ENCODE measurements around the gene ELF1. TPM values are rescaled to one million over a fixed set of nuclear protein-coding genes. Genes with fewer than 3 reads are reported as not detected.

The ELF1 gene
- total RNA-seq, 1 experiment from 2014 or later, result 28.5 TPM

GRCh38 chr13:40987606-40988280 lies 31.4 kb downstream of the ELF1 start:
- Histone ChIP-seq H3K27me3 (ENCODE audit: control insufficient read depth, insufficient read depth, low read length) (no peaks in the 10 kb centered on the region), H3K27ac (ENCODE audit: low read length) (no peak overlapping the region), H3K36me3 (ENCODE audit: control insufficient read depth, insufficient read depth, low read length) (no peaks in the 10 kb centered on the region), H3K4me3 (ENCODE audit: low read depth in 2 of 2, low read length in 2 of 2) (no peak overlapping the region), H3K4me1 (ENCODE audit: control insufficient read depth, insufficient read depth, low read length) (peaks cover 31% of the 10 kb centered on the region), H3K9me3 (ENCODE audit: control insufficient read depth, insufficient read depth, low read depth, low read length) (no peaks in the 10 kb centered on the region)
- in situ Hi-C loops (cut with HindIII; ENCODE audit: low pct_unique_long_range_greater_than_20kb, low sequenced_read_pairs), result no loop called here
- ATAC-seq (no peak), DNase-seq (ENCODE audit: low read depth, low spot score) (no peak)
- BruUV-seq (replicated peaks), result no TSS peak
- ChIA-PET POLR2A (no interaction called here), CTCF (no interaction called here)
- TF ChIP-seq, protein P1, sequence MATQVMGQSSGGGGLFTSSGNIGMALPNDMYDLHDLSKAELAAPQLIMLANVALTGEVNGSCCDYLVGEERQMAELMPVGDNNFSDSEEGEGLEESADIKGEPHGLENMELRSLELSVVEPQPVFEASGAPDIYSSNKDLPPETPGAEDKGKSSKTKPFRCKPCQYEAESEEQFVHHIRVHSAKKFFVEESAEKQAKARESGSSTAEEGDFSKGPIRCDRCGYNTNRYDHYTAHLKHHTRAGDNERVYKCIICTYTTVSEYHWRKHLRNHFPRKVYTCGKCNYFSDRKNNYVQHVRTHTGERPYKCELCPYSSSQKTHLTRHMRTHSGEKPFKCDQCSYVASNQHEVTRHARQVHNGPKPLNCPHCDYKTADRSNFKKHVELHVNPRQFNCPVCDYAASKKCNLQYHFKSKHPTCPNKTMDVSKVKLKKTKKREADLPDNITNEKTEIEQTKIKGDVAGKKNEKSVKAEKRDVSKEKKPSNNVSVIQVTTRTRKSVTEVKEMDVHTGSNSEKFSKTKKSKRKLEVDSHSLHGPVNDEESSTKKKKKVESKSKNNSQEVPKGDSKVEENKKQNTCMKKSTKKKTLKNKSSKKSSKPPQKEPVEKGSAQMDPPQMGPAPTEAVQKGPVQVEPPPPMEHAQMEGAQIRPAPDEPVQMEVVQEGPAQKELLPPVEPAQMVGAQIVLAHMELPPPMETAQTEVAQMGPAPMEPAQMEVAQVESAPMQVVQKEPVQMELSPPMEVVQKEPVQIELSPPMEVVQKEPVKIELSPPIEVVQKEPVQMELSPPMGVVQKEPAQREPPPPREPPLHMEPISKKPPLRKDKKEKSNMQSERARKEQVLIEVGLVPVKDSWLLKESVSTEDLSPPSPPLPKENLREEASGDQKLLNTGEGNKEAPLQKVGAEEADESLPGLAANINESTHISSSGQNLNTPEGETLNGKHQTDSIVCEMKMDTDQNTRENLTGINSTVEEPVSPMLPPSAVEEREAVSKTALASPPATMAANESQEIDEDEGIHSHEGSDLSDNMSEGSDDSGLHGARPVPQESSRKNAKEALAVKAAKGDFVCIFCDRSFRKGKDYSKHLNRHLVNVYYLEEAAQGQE (IDR thresholded peaks at IDR 0.05; ENCODE audit: insufficient read depth in 1 of 2, low read depth in 2 of 2, low read length in 1 of 2), result no peak
- TF ChIP-seq SIN3A (IDR thresholded peaks at IDR 0.05; ENCODE audit: borderline replicate concordance, insufficient read depth, low read depth, low read length) (no peak), TCF7L2 (IDR thresholded peaks at IDR 0.05; ENCODE audit: low read depth, low read length) (no peak), CTCF (IDR thresholded peaks at IDR 0.05) (no peak), POLR2AphosphoS5 (IDR thresholded peaks at IDR 0.05; ENCODE audit: low read depth, low read length) (no peak)
- intact Hi-C loops (cut with micrococcal nuclease; ENCODE audit: unreplicated experiment), result no loop called here

DNA sequence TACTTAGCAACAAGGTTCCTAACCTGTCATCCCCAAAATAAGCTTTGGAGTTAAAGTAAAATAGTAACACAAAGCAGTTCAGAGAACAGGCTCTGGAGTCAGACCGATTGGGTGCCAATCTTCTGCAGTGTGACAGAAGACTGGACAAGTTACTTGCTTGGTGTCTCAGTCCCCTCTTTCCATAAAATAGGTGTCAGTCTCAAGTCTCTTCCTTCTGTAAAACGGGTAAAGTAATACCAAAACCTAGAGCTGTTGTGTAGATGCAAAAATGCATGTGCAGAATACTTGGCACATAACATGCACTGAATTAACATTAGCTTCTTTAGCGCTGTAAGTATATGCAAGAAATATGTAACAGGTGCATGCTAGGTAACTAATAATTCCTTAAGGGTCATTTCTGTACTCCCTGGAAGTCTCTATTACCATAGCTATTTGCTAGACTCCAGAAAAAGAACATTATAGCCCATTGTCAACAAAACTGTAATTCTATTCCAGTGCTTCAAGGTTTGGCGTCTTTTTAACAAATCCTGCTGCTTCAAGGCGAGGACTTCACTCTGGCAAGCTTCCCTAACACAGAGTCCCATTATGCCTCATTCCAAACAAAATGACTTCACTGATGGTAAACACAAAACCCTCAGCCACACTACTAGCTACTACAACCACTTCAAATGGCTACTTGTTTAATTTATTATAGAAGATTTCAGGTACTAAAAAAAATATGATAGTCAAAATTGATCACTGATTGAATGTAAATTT lies 32.8 kb downstream of the ELF1 start:
- in situ Hi-C loops (cut with HindIII; ENCODE audit: low pct_unique_long_range_greater_than_20kb, low sequenced_read_pairs), result no loop called here
- Histone ChIP-seq H3K36me3 (ENCODE audit: control insufficient read depth, insufficient read depth, low read length) (no peaks in the 10 kb centered on the region), H3K4me3 (ENCODE audit: low read depth in 2 of 2, low read length in 2 of 2) (peak overlapping the region in 1 of 2 experiments; percentile 26; a peak in 2 of 4 replicates), H3K4me1 (ENCODE audit: control insufficient read depth, insufficient read depth, low read length) (peaks cover 39% of the 10 kb centered on the region), H3K27ac (ENCODE audit: low read length) (peak overlapping the region; percentile 44; the same call in 1 of the 2 replicates), H3K27me3 (ENCODE audit: control insufficient read depth, insufficient read depth, low read length) (no peaks in the 10 kb centered on the region), H3K9me3 (ENCODE audit: control insufficient read depth, insufficient read depth, low read depth, low read length) (no peaks in the 10 kb centered on the region)
- no TSS peak for BruUV-seq (replicated peaks)
- intact Hi-C loops (cut with micrococcal nuclease; ENCODE audit: unreplicated experiment), result no loop called here
- DNase-seq (ENCODE audit: low read depth, low spot score) (no peak), ATAC-seq (0 out of 2 replicates have a peak, but pooled peaks have one; percentile 61)
- CTCF ChIA-PET, result interaction anchor here (0.6 kb wide), 1 partner anchor 209 kb away, joined by 3 read pairs; no protein-coding TSS in a partner anchor
- no peak for TF ChIP-seq SIN3A (IDR thresholded peaks at IDR 0.05; ENCODE audit: borderline replicate concordance, insufficient read depth, low read depth, low read length)
- TF ChIP-seq CTCF (IDR thresholded peaks at IDR 0.05), result no peak
- POLR2A ChIA-PET, result no interaction called here

Measured in Panc1 (cell line).